ENCODE results near the gene LHX3. TPM values are rescaled to one million over a fixed set of nuclear protein-coding genes. Genes with fewer than 3 reads are reported as not detected.

LHX3 gene
- total RNA-seq, 1 experiment from 2014 or later, result 0.07 TPM

- H3K36me3 ChIP-seq (replicated peaks; ENCODE audit: control insufficient read depth, insufficient read depth, low read length), result no peaks in the 10 kb centered on the region
Measured at GRCh38 chr9:136245219-136246150, 40.6 kb upstream of the LHX3 start, which contains the start of gene QSOX2. QSOX2 (minus strand) TSS chr9:136245812; CDS start chr9:136245803, 9 bp downstream.

DNA sequence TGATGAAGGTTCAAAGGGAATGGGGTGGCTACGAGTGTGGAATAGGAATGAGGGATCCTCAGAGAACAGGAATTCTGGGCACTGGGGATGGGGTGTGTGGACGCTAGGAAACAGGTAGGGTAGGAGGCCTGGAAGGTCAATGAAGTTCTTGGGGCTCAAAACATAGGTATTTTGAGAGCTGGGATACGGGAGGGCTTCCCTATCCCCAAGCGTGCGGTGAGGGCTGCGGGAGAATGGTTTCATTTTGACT is 40.0 kb upstream of the LHX3 start:
- Histone ChIP-seq H3K4me3 (ENCODE audit: insufficient read depth, low read depth, low read length) (peak overlapping the region; percentile 84), H3K36me3 (replicated peaks; ENCODE audit: control insufficient read depth, insufficient read depth, low read length) (no peaks in the 10 kb centered on the region), H3K27me3 (ENCODE audit: control insufficient read depth, insufficient read depth, low read length) (peaks cover 3% of the 10 kb centered on the region)
- DNase-seq, result no peak

More at GRCh38 chr9:136245219-136246150, 40.6 kb upstream of the LHX3 start, which contains the start of gene QSOX2:
- peak within 1 kb of the TSS; percentile 84 for H3K4me3 ChIP-seq (ENCODE audit: insufficient read depth, low read depth, low read length)
- peak; percentile 99 for DNase-seq
- H3K27me3 ChIP-seq (ENCODE audit: control insufficient read depth, insufficient read depth, low read length), result peaks cover 3% of the 10 kb centered on the region

GRCh38 chr9:136244122-136244968 is 39.4 kb upstream of the LHX3 start:
- DNase-seq, result no peak
- Histone ChIP-seq H3K36me3 (replicated peaks; ENCODE audit: control insufficient read depth, insufficient read depth, low read length) (no peaks in the 10 kb centered on the region), H3K4me3 (ENCODE audit: insufficient read depth, low read depth, low read length) (peak overlapping the region; percentile 84), H3K27me3 (ENCODE audit: control insufficient read depth, insufficient read depth, low read length) (peaks cover 3% of the 10 kb centered on the region)

DNA sequence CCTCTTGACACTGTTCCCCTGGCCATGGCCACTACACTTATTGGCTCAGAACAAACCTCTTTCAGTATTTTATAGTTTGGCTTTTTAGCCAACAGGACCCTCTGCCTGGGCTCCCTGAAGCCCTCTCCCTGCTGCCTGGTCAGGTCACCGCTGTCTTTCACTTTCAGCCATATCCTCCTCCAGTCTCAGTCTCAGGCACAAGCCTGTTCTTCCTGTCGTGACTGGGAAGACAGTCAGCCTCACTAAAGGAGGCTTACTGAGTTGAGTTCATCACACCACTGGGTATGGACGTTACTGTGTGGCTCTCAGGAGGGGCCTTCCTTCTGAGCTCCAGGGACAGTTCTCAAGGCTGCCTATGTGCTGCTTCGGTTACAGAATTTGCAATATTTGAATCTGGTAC is 38.7 kb upstream of the LHX3 start:
- H3K4me3 ChIP-seq (ENCODE audit: insufficient read depth, low read depth, low read length), result no peak overlapping the region
- H3K36me3 ChIP-seq (replicated peaks; ENCODE audit: control insufficient read depth, insufficient read depth, low read length), result no peaks in the 10 kb centered on the region
- no peak for DNase-seq
- H3K27me3 ChIP-seq (ENCODE audit: control insufficient read depth, insufficient read depth, low read length), result peaks cover 3% of the 10 kb centered on the region

- Histone ChIP-seq H3K4me3 (ENCODE audit: insufficient read depth, low read depth, low read length) (no peak overlapping the region), H3K27me3 (ENCODE audit: control insufficient read depth, insufficient read depth, low read length) (peaks cover 3% of the 10 kb centered on the region), H3K36me3 (replicated peaks; ENCODE audit: control insufficient read depth, insufficient read depth, low read length) (no peaks in the 10 kb centered on the region)
- DNase-seq, result no peak
Measured at GRCh38 chr9:136242918-136243525, 38.1 kb upstream of the LHX3 start.

DNA sequence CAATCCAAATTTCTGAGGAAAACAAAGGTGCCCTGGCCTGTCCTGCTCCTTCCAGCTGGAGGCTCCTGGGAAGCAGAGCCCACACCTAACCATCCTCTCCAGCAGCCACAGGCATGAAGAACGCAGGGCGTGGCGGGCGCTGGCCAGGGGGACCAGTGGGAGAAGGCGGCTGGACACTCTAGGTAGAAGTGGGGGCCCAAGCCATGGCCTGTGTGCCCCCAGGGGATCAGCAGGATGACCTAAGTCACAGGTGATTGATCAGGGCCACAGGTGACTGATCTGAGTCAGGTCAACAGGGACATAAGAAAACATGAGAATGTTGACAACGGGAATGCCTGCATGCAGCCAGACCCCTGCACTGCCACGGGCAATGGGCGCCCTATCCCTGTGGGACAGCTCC is 37.3 kb upstream of the LHX3 start:
- H3K36me3 ChIP-seq (replicated peaks; ENCODE audit: control insufficient read depth, insufficient read depth, low read length), result no peaks in the 10 kb centered on the region
- H3K27me3 ChIP-seq (ENCODE audit: control insufficient read depth, insufficient read depth, low read length), result peaks cover 3% of the 10 kb centered on the region
- no peak for DNase-seq
- H3K4me3 ChIP-seq (ENCODE audit: insufficient read depth, low read depth, low read length), result no peak overlapping the region

GRCh38 chr9:136241542-136241941 is 36.6 kb upstream of the LHX3 start:
- no peak for DNase-seq
- Histone ChIP-seq H3K27me3 (ENCODE audit: control insufficient read depth, insufficient read depth, low read length) (peaks cover under 1% of the 10 kb centered on the region), H3K36me3 (replicated peaks; ENCODE audit: control insufficient read depth, insufficient read depth, low read length) (no peaks in the 10 kb centered on the region)

DNA sequence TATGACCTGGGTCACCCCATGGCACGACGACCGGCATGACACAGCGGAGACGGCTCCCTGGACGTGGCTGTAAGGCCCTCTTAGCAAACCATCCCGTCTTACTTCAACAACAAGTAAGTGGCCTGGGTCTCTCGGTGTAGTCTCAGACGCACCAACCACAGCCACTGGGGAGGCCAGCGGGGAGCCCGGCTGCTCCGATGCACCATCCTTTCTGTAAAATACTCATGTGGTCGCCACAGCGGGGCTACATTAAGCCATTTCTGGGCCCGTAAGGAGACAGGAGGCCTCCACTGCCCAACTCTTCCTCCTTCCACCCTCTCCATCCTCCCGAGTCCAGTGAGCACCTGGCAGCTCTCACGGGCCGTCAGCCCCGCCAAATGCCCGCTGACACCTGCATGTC is 36.0 kb upstream of the LHX3 start:
- H3K4me3 ChIP-seq (ENCODE audit: insufficient read depth, low read depth, low read length), result no peak overlapping the region
- no peaks in the 10 kb centered on the region for H3K27me3 ChIP-seq (ENCODE audit: control insufficient read depth, insufficient read depth, low read length)
- H3K36me3 ChIP-seq (replicated peaks; ENCODE audit: control insufficient read depth, insufficient read depth, low read length), result no peaks in the 10 kb centered on the region; the same call in 1 of the 2 replicates
- no peak for DNase-seq

More at GRCh38 chr9:136241542-136241941, 36.6 kb upstream of the LHX3 start:
- H3K4me3 ChIP-seq (ENCODE audit: insufficient read depth, low read depth, low read length), result no peak overlapping the region

DNA sequence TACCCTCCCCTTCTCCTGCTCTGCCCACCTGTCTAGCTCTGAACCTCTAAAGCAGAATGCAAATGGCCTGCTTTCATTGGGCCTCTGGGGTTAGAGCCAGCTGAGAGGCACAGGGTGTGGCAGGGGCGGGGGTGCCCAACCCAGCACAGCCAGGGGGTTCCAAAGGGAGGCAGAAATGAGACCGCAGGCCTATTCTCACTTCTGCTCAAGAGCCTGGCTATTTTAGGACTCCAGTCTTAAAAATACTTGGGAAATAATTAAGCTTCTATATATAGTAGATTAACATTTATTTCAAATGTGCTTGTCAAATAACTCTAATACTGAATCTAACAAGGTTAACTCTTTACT is 35.0 kb upstream of the LHX3 start:
- Histone ChIP-seq H3K4me3 (ENCODE audit: insufficient read depth, low read depth, low read length) (no peak overlapping the region), H3K36me3 (replicated peaks; ENCODE audit: control insufficient read depth, insufficient read depth, low read length) (no peaks in the 10 kb centered on the region; the same call in 1 of the 2 replicates), H3K27me3 (ENCODE audit: control insufficient read depth, insufficient read depth, low read length) (no peaks in the 10 kb centered on the region)
- DNase-seq, result no peak

- DNase-seq, result no peak
- Histone ChIP-seq H3K36me3 (replicated peaks; ENCODE audit: control insufficient read depth, insufficient read depth, low read length) (no peaks in the 10 kb centered on the region; the same call in 1 of the 2 replicates), H3K27me3 (ENCODE audit: control insufficient read depth, insufficient read depth, low read length) (no peaks in the 10 kb centered on the region), H3K4me3 (ENCODE audit: insufficient read depth, low read depth, low read length) (no peak overlapping the region)
Measured at GRCh38 chr9:136239135-136239982, 34.4 kb upstream of the LHX3 start.

DNA sequence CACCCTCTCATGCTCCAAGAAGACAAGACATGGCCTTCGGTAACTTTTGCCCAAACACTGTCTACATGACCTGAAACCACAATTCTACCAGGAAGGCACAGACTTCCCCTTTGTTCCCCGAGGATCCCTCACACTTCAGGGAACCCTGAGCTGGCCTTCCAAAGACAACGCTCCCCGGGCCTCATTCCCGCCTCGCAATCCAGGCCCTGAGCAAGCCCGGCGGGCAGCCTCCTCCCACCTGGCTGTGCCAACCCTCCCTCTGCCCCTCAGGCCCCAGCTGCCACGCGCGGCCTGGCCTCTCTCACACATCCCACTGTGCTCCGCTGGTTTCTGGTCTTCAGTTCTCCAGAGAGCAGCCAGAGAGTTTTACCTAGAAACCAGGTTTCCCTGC is 33.4 kb upstream of the LHX3 start:
- H3K36me3 ChIP-seq (replicated peaks; ENCODE audit: control insufficient read depth, insufficient read depth, low read length), result no peaks in the 10 kb centered on the region; the same call in 1 of the 2 replicates
- DNase-seq, result no peak
- H3K4me3 ChIP-seq (ENCODE audit: insufficient read depth, low read depth, low read length), result no peak overlapping the region
- H3K27me3 ChIP-seq (ENCODE audit: control insufficient read depth, insufficient read depth, low read length), result no peaks in the 10 kb centered on the region

DNA sequence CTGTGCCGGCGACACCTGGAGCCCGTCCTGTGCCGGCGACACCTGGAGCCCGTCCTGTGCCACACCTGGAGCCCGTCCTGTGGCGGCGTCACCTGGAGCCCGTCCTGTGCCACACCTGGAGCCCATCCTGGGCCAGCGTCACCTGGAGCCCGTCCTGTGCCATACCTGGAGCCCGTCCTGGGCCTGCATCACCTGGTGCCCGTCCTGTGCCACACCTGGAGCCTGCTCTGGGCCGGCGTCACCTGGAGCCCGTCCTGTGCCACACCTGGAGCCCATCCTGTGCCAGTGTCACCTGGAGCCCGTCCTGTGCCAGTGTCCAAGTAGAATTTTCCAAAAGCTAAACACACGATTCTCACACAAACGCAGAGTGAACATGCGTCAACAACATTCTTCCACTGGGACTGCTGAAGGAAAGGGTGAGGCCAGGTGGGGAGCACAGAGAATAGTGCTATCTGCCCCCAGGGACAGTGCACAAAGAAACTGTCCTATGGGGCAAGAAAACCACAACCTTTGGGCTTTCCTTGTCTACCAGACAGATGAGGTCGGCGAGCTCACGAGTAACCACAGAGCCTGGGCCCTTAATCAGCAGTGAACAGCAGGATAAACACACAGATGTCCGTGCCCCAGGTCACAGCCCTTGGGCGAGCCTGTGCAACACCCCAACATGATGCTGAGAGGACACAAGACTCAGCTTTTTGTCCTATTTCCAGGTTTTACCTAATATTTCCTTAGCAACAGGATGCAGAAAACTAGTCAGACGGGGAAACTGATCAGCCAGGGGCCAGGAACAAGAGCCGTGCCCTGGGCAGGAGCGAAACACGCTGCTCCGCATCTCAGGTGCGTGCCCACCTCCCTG is 32.8 kb upstream of the LHX3 start:
- Histone ChIP-seq H3K36me3 (replicated peaks; ENCODE audit: control insufficient read depth, insufficient read depth, low read length) (no peaks in the 10 kb centered on the region; the same call in 1 of the 2 replicates), H3K27me3 (ENCODE audit: control insufficient read depth, insufficient read depth, low read length) (no peaks in the 10 kb centered on the region), H3K4me3 (ENCODE audit: insufficient read depth, low read depth, low read length) (no peak overlapping the region)
- DNase-seq, result no peak
